GM19193 (cell line): ENCODE data around the gene SLC12A4.
A peak's percentile ranks its signal among the peaks of the same experiment; 100 is the strongest.

ENCODE experiments used
- POLR2A ChIP-seq: IDR thresholded peaks from 4 replicates; pipeline ENCODE4 v1.6.1; 2011; ENCODE audit not compliant: insufficient read depth, insufficient read length; ENCODE audit errors: extremely low read depth

Gene SLC12A4

DNA sequence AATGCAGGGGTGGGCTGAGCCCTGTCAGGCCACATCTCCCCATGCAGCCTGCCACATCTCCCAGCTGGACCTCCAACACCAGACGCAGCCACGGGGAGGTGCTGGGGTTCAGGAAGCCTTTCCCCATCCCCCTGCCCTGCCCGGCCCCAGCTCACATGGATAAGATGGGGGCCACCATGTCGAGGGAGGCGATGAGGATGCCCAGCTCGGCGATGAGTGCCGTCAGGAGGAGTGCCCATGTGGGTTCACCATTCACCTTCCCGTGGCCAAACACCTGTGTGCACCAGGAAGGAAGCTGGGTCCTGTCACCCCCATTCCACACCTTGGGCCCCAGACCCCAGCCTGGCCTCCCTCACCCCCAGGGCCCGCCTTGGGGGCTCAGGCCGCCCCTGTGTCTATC, 18.8 kb downstream of the SLC12A4 start:
- TF ChIP-seq POLR2A, result no peak

DNA sequence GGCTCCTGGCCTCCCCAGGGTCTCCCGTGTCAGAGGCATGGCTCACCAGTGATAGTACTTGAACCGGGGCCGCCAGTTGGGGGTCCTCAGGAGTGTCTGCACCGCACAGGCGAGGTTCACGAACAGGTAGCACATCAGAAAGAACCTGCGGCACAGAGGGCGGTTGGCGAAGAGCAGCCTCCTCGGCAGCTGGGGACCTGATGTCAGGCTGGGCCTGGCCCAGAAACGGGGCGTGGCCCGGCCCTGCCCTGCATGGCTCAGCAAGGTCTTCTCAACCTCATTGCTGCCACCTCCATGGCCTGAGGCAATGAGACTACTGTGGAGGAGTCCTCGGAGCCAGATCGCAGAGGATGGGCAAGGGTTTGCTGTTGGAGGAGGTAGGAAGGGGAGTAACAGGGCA, 20.4 kb downstream of the SLC12A4 start:
- TF ChIP-seq POLR2A, result no peak

DNA sequence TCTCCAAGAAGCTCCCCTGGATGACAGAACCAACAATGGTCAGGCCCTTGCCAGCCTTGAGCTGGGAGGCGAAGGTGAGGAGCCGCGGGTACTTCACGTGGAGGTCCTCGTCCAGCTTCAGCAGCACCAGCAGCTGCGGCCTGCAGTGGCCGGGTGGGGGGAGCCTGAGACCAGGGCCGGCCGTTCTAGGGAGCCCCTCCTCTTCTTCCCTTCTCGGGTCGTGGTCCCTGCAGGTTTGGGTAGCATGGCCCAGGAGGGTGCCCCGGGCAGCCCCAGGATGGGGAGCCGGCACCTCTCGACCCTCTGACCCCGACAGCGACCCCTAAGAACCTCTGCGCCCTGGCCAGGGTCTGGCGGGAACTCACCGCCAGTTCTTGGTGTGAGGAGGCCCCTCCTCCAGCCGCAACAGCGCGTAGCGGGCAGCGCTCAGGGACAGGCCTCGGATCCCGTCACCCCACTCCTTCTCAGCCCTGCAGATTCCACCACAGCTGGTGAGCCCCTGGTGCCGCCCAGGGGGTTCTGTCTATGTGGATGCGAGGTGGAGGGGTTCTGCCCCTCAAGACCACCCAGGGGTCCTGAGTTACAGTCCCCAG, 21.4 kb downstream of the SLC12A4 start:
- TF ChIP-seq POLR2A, result no peak

DNA sequence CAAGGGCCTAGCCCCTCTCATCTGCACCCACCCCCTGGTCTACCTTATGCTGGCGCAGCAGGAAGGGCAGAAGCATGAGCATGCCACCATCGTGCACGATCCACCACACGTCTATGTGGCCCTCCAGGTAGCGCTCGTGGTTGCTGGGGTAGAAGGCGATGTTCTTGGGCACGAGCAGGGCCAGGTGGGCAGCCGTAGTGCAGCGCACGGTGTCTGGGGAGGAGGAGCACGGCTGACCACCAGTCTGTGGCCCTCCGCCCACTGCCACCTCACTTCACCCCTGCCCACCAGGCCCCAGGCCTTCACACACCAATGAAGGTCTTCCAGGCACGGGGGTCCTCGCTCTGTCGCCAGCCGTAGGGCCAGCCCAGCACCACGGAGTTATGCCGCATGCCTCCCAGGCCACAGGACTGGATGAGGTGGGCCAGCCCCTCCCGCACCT, 22.3 kb downstream of the SLC12A4 start:
- TF ChIP-seq POLR2A, result no peak

DNA sequence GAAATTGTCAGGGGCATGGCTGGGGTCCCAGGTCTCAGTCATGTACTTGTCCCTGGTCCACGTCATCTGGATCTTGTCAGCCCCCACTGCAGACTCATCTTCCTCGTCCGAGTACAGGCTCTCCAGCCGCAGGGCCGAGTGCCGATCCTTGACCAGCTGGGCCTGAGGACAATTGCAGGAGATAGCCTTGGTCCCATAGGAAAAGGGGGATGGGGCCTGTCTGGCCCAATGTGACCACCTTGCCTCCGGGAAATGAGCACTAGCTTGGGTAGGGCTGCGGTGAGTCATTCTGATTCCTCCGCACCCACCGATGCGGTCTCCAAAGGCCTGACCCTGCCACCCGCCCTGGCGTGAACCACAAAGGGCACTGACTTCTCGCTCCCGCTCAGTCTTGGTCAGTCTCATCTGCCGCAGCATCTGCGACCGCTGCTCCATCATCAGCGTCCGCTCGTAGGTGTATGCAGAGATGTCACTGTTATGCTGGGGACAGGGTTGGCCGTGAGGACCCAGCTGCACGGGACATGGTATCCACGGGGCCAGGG, 23.0 kb downstream of the SLC12A4 start:
- TF ChIP-seq POLR2A, result no peak

DNA sequence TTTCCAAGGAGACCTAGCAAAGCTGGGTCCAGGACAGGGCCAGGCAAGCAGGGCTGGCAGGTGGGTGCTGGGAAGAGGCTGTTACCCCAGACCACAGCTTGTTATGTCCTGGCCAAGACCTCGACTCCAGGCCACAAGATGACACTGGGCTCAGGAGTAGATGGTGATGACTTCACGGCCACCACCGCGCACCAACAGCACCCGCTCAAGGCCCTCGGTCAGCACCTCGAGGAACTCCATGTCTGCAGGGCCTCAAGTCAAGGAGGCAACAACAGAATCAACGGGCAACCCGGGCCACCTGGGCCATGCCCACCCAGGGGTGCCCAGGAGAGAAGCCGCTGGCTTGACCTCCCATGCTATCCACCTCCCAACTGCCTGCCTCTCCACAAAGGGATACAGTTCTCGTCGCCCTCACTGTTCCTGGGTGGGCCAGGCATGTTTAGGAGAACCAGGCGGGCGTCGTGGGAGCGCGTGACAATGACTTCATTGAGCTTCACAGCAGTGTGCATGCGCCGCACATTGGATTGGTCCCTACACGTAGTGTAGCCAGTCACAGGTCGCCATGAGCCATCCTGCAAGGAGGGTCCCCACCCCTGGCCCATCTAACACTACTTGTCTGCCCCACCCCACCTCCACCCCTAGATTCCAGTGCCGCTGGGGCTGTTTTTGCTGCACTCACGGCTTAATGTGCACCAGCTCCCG, 23.6 kb downstream of the SLC12A4 start:
- TF ChIP-seq POLR2A, result no peak

DNA sequence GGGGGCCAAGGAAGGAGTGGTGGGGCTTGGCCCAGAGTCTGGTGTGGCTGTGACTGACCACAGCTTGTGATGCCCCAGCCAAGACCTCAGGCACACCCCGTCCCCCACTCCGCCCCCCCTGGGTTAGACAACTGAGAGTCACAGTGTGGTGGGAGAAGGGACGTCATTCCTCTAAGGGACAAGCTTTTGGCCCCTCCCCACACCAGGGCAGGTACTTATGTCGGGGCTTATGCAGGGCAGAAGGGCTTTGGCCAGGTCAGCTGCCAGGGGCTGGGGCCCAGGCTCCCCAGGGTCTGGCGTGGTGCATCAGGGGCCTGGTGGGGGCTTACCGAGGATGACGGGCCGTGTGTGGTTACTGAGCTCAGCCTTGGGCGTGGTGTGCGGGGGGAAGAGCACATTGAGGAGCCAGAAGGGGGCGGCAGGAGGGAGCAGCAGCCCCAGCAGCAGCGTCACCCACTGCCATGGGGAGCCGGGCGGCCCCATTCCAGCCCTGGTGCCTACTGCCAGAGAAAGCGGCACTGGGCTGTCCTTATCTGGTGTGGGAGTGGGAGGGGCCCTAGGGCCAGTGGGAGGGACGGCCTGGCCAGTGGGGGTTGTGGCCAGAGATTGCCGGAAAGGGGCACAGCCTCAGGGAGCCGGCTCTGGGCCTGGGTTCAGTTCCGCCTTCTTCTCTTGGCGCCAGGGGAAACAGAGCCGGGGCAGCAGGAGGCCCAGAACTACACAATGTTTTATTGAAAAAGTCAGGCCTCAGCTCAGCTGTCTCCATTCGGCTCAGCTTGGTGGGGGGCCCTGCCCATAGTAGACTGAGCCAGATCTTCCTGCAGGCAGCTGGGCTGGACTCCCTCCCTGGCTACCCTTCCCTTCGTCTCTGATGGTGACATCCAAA, 24.6 kb downstream of the SLC12A4 start, which contains the start of gene LCAT:
Gene LCAT, minus strand, starts transcription at position 502 of the 886 bp plus-strand sequence. Its CDS starts 19 bp downstream, at position 483.
- TF ChIP-seq POLR2A, result peak; percentile 7

DNA sequence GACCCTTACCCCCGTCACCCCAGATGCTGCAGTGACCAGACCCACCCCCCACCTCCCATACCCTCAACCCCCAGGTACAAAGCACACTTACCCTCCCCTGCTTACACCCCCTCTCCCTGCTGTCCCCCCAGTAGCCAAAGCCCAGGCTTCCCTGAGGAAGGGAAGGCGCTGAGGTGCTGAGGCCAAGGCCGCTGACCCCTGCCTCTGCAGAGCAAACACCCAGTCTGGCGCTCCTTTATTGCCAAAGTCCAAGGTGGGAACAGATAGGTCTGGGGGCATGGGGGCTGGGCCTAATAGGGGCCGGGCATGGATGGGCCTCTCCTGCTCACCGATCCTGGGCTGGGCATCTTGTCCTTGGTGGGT, 25.2 kb downstream of the SLC12A4 start:
- TF ChIP-seq POLR2A, result no peak

DNA sequence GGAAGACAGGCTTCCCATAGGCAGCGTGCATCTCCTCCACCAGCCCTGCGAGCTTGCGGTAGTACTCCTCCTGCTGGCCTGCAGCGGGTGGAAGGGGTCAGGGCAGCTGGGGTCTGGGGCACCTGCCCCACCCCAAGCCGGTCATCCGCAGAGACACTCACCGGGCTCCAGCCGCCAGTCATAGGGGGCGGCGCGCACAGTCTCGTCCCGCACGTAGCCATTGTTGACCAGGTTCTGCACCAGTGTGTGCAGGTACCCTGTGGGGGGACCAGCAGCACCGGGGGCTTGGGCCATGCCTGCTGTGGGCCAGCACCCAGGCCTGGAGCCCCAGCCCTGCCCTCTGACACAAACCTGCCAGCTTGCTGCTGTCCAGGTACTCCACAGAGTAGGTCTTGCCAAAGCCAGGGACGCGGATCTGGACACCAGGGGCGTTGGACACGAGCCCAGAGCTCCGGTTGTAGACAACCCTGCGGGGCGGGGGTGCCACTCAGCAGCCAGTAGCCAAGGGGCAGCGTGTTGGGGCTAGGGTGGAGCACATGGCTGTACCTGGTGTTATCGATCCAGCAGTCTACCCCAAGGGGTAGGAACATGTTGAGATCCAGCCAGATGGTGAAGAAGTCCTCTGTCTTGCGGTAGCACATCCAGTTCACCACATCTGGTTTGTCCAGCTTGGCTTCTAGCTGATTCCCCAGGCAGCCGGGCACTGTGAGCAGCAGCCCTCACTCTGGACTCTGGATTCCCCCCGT, 25.8 kb downstream of the SLC12A4 start:
- no peak for TF ChIP-seq POLR2A

DNA sequence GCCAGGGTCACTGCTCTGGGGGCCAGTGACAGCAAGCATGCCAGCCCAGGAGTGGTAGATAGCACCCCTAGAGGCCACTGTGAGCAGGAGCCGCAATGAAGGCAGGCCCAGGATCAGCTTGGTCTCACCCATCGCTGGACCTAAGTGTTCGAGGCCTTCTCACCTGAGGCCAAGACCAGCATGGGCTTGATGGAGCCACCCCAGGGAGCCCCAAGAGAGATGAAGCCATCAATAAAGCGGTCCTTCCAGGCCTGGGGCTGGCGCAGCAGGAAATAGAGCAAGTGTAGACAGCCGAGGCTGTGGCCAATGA, 26.3 kb downstream of the SLC12A4 start:
- no peak for TF ChIP-seq POLR2A

DNA sequence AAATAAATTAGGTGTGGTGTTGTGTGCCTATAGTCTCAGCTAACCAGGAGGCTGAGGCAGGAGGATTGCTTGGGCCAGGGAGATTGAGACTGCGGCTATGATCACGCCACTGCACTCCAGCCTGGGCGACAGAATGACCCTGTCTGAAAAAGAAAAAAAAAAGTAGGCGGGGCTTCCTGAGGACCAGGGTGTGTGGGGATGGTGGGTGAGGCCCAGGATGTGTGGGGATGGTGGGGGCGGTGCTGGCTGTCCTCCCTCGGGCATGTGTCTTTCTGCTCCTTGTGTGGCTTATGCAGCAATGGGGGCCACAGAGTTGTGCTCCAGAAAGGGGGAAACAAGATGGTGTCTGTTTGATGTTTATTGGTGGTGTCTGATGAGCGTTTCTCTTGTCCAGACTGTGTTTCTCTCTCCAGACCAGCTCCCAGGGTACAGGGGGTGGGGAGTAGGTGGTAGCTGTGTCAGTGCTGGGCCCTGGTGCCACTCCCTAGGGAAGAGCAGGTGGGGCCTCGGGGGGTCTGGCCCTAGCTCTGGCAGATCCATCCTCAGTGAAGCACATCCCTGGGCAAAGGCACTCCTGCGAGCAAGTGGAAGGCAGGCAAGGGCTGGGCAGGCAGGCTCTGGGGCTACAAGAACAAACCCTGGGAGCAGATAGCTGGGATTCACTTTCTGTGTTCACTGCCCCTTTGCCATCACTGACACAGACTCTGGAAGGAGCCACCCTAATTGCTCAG, 26.8 kb downstream of the SLC12A4 start:
- no peak for TF ChIP-seq POLR2A

DNA sequence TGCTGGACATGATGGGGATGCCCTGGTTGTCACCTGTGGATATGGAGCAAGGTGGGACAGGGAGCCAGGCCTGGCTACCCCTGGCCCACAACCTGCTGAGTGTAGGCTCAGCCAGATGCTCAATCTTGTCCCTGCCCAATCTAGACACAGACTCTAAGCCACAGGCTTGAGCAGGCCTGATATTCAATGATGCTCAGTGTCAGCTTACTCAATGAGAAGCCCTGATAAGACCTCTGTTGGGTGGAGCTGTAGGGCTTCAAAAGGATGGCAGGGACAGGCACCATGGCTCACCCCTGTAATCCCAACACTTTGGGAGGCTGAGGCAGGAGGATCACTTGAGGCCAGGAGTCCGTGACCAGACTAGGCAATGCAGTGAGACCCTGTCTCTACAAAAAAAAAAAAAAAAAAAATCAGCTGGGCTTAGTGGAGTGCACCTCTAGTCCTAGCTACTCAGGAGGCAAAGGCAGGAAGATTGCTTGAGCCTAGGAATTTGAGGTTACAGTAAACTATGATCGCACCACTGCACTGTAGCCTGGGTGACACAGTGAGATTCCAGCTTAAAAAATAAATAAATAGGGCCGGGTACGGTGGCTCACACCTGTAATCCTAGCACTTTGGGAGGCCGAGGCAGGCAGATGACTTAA, 27.9 kb downstream of the SLC12A4 start:
- TF ChIP-seq POLR2A, result no peak
